K562 (cell line): ENCODE data around the gene POLN. TPM values are rescaled to one million over a fixed set of nuclear protein-coding genes. Genes with fewer than 3 reads are reported as not detected.

Source experiments
- MGA ChIP-seq: fragments of 450-650 bp; IDR thresholded peaks from 2 replicates; pipeline ENCODE4 v1.6.1; 2016; ENCODE audit warnings: mild to moderate bottlenecking, moderate library complexity
- TFAP4 ChIP-seq: sonication (generic); formaldehyde crosslinking; IDR thresholded peaks from 2 replicates; pipeline ENCODE4 v1.8.0; 2022; ENCODE audit warnings: missing genetic modification reagents, mild to moderate bottlenecking, moderate library complexity, borderline replicate concordance
- polyA plus RNA-seq, 8 experiments: library from polyadenylated mRNA; depleted of rRNA in 4 of 8; stranded (reverse) in 5 of 8; unstranded in 3 of 8; fragments of >200 nt; fragmentation: Nextera tagmentation in 2 of 8; fragmentation: Illumina TruSeq in 1 of 8; extraction: Ambion mirVana in 2 of 8; extraction: Trizol in 1 of 8; gene quantifications; 2 replicates each; pipeline versions ENCODE4 v1.2.1 to v1.2.3, GENCODE V29; 2011 to 2014; ENCODE audit warnings: inconsistent platforms in 1 of 8, missing spikeins in 1 of 8
- total RNA-seq, 7 experiments: library from RNA; depleted of rRNA in 6 of 7; stranded (reverse); fragments of >200 nt in 6 of 7; fragmentation: Illumina TruSeq in 2 of 7; extraction: Trizol in 2 of 7; gene quantifications; 2 replicates each; pipeline versions ENCODE4 v1.2.1 to v1.2.3, GENCODE V29; 2011 to 2021; ENCODE audit warnings: low replicate concordance in 1 of 7

The POLN gene
- total and polyA plus RNA-seq, 9 of the 15 experiments (the other 6 are each of a cell fraction or from before 2014, with no cell fraction given), result 0.08 to 0.91 (median 0.32) TPM

- TF ChIP-seq TFAP4 (CRISPR knock-in tag) (no peak), MGA (no peak)
Measured at GRCh38 chr4:2077537-2078460, 164.1 kb downstream of the POLN start (continued).
